H9 (cell line): Measurements from ENCODE around the gene LTA4H. TPM values are rescaled to one million over a fixed set of nuclear protein-coding genes. Genes with fewer than 3 reads are reported as not detected.
A peak's percentile ranks its signal among the peaks of the same experiment; 100 is the strongest.

Experiments used
- DNase-seq: peaks from one replicate; pipeline ENCODE4 v3.0.0-alpha.2; 2017
- H2AFZ ChIP-seq: one replicate; pipeline ENCODE4 v1.6.1; 2013; ENCODE audit warnings: mild to moderate bottlenecking, low read length, control low read depth, moderate library complexity
- H2AK5ac ChIP-seq: 2 replicates; pipeline ENCODE4 v1.6.1; 2013; ENCODE audit warnings: low read length, control low read depth, mixed read lengths; ENCODE audit not compliant: insufficient read length
- H2BK120ac ChIP-seq: one replicate; pipeline ENCODE4 v1.6.1; 2013; ENCODE audit warnings: low read depth, mild to moderate bottlenecking, low read length, control low read depth, inconsistent platforms; ENCODE audit not compliant: poor library complexity, severe bottlenecking
- H2BK12ac ChIP-seq: 2 replicates; pipeline ENCODE4 v1.6.1; 2013; ENCODE audit warnings: low read length, control low read depth, mixed read lengths, low read depth; ENCODE audit not compliant: insufficient read length
- H2BK15ac ChIP-seq: 2 replicates; pipeline ENCODE4 v1.6.1; 2013; ENCODE audit warnings: low read depth, low read length, control low read depth
- H2BK20ac ChIP-seq: one replicate; pipeline ENCODE4 v1.6.1; 2013; ENCODE audit warnings: low read depth, mild to moderate bottlenecking, low read length, control low read depth, inconsistent platforms; ENCODE audit not compliant: poor library complexity, severe bottlenecking
- H2BK5ac ChIP-seq: 2 replicates; pipeline ENCODE4 v1.6.1; 2013; ENCODE audit warnings: low read length, control low read depth, mixed read lengths; ENCODE audit not compliant: insufficient read length
- H3K14ac ChIP-seq: 2 replicates; pipeline ENCODE4 v1.6.1; 2013; ENCODE audit warnings: low read length, control low read depth; ENCODE audit not compliant: insufficient read depth
- H3K18ac ChIP-seq: 2 replicates; pipeline ENCODE4 v1.6.1; 2013; ENCODE audit warnings: low read depth, mild to moderate bottlenecking, mixed read lengths, low read length, control low read depth; ENCODE audit not compliant: insufficient read length
- H3K23ac ChIP-seq: 2 replicates; pipeline ENCODE4 v1.6.1; 2013; ENCODE audit warnings: low read length, control low read depth, mixed read lengths, low read depth; ENCODE audit not compliant: insufficient read length
- H3K23me2 ChIP-seq: 2 replicates; pipeline ENCODE4 v1.6.1; 2013; ENCODE audit warnings: low read depth, mild to moderate bottlenecking, mixed read lengths, low read length, control low read depth; ENCODE audit not compliant: insufficient read length, poor library complexity, severe bottlenecking
- H3K27ac ChIP-seq: 2 replicates; pipeline ENCODE4 v1.5.1; 2013; ENCODE audit warnings: low read length, control low read depth, mixed read lengths, low read depth; ENCODE audit not compliant: insufficient read length
- H3K27me3 ChIP-seq: 2 replicates; pipeline ENCODE4 v1.6.1; 2013; ENCODE audit warnings: low read length, control low read depth, inconsistent platforms; ENCODE audit not compliant: insufficient read depth
- H3K4ac ChIP-seq: 2 replicates; pipeline ENCODE4 v1.6.1; 2013; ENCODE audit warnings: low read depth, mild to moderate bottlenecking, control low read depth, inconsistent platforms, low read length, moderate library complexity
- H3K4me1 ChIP-seq: 2 replicates; pipeline ENCODE4 v1.6.1; 2013; ENCODE audit warnings: low read length, control low read depth, inconsistent platforms; ENCODE audit not compliant: insufficient read depth
- H3K4me2 ChIP-seq: 2 replicates; pipeline ENCODE4 v1.6.1; 2013; ENCODE audit warnings: low read length, control low read depth, mixed read lengths; ENCODE audit not compliant: insufficient read length, insufficient read depth
- H3K56ac ChIP-seq: 2 replicates; pipeline ENCODE4 v1.6.1; 2013; ENCODE audit warnings: low read depth, mild to moderate bottlenecking, mixed read lengths, low read length, control low read depth; ENCODE audit not compliant: insufficient read length
- H3K79me1 ChIP-seq: 2 replicates; pipeline ENCODE4 v1.6.1; 2013; ENCODE audit warnings: low read depth, mild to moderate bottlenecking, moderate library complexity, low read length, control low read depth, inconsistent platforms; ENCODE audit not compliant: insufficient read depth, poor library complexity, severe bottlenecking
- H3K79me2 ChIP-seq: 2 replicates; pipeline ENCODE4 v1.6.1; 2013; ENCODE audit warnings: low read length, control low read depth, inconsistent platforms; ENCODE audit not compliant: insufficient read depth
- H3K9ac ChIP-seq: 2 replicates; pipeline ENCODE4 v1.6.1; 2013; ENCODE audit warnings: low read length, control low read depth, mixed read lengths; ENCODE audit not compliant: insufficient read length; ENCODE audit errors: extremely low read depth
- H3K9me3 ChIP-seq: one replicate; pipeline ENCODE4 v1.6.1; 2013; ENCODE audit warnings: low read depth, low read length, inconsistent platforms; ENCODE audit not compliant: control insufficient read depth
- H3T11ph ChIP-seq: one replicate; pipeline ENCODE4 v1.6.1; 2013; ENCODE audit warnings: mild to moderate bottlenecking, low read length, control low read depth, inconsistent platforms
- H4K20me1 ChIP-seq: one replicate; pipeline ENCODE4 v1.6.1; 2013; ENCODE audit not compliant: control insufficient read depth, insufficient read length, insufficient read depth
- H4K5ac ChIP-seq: 2 replicates; pipeline ENCODE4 v1.6.1; 2013; ENCODE audit warnings: low read depth, mild to moderate bottlenecking, mixed read lengths, low read length, control low read depth; ENCODE audit not compliant: insufficient read length
- H4K8ac ChIP-seq: replicated peaks from 2 replicates; pipeline ENCODE4 v1.6.1; 2013; ENCODE audit warnings: low read length, control low read depth, mixed read lengths, low read depth; ENCODE audit not compliant: insufficient read length
- H4K91ac ChIP-seq: 2 replicates; pipeline ENCODE4 v1.6.1; 2013; ENCODE audit warnings: low read depth, mild to moderate bottlenecking, moderate library complexity, mixed read lengths, low read length, control low read depth; ENCODE audit not compliant: insufficient read length
- H3K27ac Mint-ChIP-seq, 3 experiments: 2 replicates in 2 of 3; 3 replicates in 1 of 3; pipeline ENCODE4 v1.8.0; 2020 to 2021; ENCODE audit warnings: mixed read lengths in 3 of 3, mild to moderate bottlenecking in 1 of 3, moderate library complexity in 1 of 3
- H3K27me3 Mint-ChIP-seq: 2 replicates; pipeline ENCODE4 v1.8.0; 2021; ENCODE audit warnings: low read depth, mild to moderate bottlenecking, moderate library complexity, mixed read lengths
- H3K36me3 Mint-ChIP-seq, 3 experiments: 2 replicates in 2 of 3; 3 replicates in 1 of 3; pipeline ENCODE4 v1.8.0; 2020 to 2021; ENCODE audit warnings: low read depth in 3 of 3, mixed read lengths in 3 of 3; ENCODE audit not compliant: insufficient read depth in 1 of 3
- H3K4me1 Mint-ChIP-seq, 2 experiments: 2 replicates each; pipeline ENCODE4 v1.8.0; 2020; ENCODE audit warnings: mixed read lengths in 2 of 2
- H3K4me3 Mint-ChIP-seq, 2 experiments: 2 replicates in 1 of 2; 3 replicates in 1 of 2; pipeline ENCODE4 v1.8.0; 2020 to 2021; ENCODE audit warnings: mild to moderate bottlenecking in 2 of 2, mixed read lengths in 2 of 2, moderate library complexity in 1 of 2
- H3K9me3 Mint-ChIP-seq, 2 experiments: 2 replicates in 1 of 2; 3 replicates in 1 of 2; pipeline ENCODE4 v1.8.0; 2020; ENCODE audit warnings: mild to moderate bottlenecking in 2 of 2, mixed read lengths in 2 of 2, moderate library complexity in 1 of 2
- WGBS: extraction: QIAGEN DNeasy Blood & Tissue Kit; methylation state at CpG from one replicate; pipeline ENCODE4 v1.1.7; 2013; ENCODE audit warnings: missing lambda C conversion rate, low lambda C conversion rate, mixed read lengths; ENCODE audit not compliant: insufficient read length; ENCODE audit errors: extremely low coverage; 5-methylcytosine and 5-hydroxymethylcytosine counted together
- total RNA-seq: library from RNA; stranded (reverse); gene quantifications from 2 replicates; pipeline ENCODE4 v1.2.1, GENCODE V29; 2021
- TF ChIP-seq, protein P1 (sequence below): fragments of 200-600 bp; sonication (generic); conservative IDR thresholded peaks from 3 replicates; pipeline ENCODE4 v1.8.0; 2021; ENCODE audit warnings: antibody characterized with exemption, mild to moderate bottlenecking

Gene LTA4H
- total RNA-seq, 1 experiment from 2014 or later = 144 TPM

GRCh38 chr12:96033549-96034389 is 1.6 kb downstream of the LTA4H start:
- H3K18ac ChIP-seq = no peak overlapping the region
- no peak overlapping the region for H2BK120ac ChIP-seq
- H3K4ac ChIP-seq = no peak overlapping the region
- H2AFZ ChIP-seq = no peak overlapping the region
- peak overlapping the region; percentile 86 for H3K4me2 ChIP-seq
- no peak overlapping the region for H3K14ac ChIP-seq
- H4K5ac ChIP-seq = no peak overlapping the region
- H3K9ac ChIP-seq = peak overlapping the region; percentile 4
- H3K27ac ChIP-seq = no peak overlapping the region
- no peak overlapping the region for H3K23ac ChIP-seq
- no peak overlapping the region for H2BK12ac ChIP-seq
- H3K27ac Mint-ChIP-seq = no peak overlapping the region
- no peaks in the 10 kb centered on the region for H3K9me3 Mint-ChIP-seq
- no peak overlapping the region for H2BK15ac ChIP-seq
- no peaks in the 10 kb centered on the region for H3K9me3 ChIP-seq
- H3K4me1 Mint-ChIP-seq = peaks cover 6 to 7% of the 10 kb centered on the region in 2 experiments
- H3T11ph ChIP-seq = no peak overlapping the region
- H3K27me3 Mint-ChIP-seq = no peaks in the 10 kb centered on the region
- H3K79me2 ChIP-seq = peaks cover 6% of the 10 kb centered on the region; the same call in 1 of the 2 replicates
- TF ChIP-seq, protein P1, sequence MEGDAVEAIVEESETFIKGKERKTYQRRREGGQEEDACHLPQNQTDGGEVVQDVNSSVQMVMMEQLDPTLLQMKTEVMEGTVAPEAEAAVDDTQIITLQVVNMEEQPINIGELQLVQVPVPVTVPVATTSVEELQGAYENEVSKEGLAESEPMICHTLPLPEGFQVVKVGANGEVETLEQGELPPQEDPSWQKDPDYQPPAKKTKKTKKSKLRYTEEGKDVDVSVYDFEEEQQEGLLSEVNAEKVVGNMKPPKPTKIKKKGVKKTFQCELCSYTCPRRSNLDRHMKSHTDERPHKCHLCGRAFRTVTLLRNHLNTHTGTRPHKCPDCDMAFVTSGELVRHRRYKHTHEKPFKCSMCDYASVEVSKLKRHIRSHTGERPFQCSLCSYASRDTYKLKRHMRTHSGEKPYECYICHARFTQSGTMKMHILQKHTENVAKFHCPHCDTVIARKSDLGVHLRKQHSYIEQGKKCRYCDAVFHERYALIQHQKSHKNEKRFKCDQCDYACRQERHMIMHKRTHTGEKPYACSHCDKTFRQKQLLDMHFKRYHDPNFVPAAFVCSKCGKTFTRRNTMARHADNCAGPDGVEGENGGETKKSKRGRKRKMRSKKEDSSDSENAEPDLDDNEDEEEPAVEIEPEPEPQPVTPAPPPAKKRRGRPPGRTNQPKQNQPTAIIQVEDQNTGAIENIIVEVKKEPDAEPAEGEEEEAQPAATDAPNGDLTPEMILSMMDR = no peak
- peaks cover 2% of the 10 kb centered on the region for H3K79me1 ChIP-seq
- no peak overlapping the region for H3K56ac ChIP-seq
- no CpG with 5 or more reads among the region's 7 CpGs for WGBS
- peaks cover 6% of the 10 kb centered on the region for H3K23me2 ChIP-seq
- no peaks in the 10 kb centered on the region for H4K20me1 ChIP-seq
- no peak overlapping the region for H2BK5ac ChIP-seq
- H3K4me3 Mint-ChIP-seq = peak overlapping the region in 1 of 2 experiments; percentile 70; a peak in 4 of 5 replicates
- DNase-seq = no peak
- H3K27me3 ChIP-seq = no peaks in the 10 kb centered on the region
- no peak overlapping the region for H4K8ac ChIP-seq
- H2BK20ac ChIP-seq = no peak overlapping the region
- H4K91ac ChIP-seq = no peak overlapping the region
- peaks cover 2% of the 10 kb centered on the region; the same call in 1 of the 2 replicates for H3K4me1 ChIP-seq
- H2AK5ac ChIP-seq = no peak overlapping the region
- no peaks in the 10 kb centered on the region for H3K36me3 Mint-ChIP-seq
